Brain microvascular endothelial cell (primary cell): Measurements from ENCODE around the gene DUOX1.
"Not testable (repeated sequence)": the region's sequence is repeated elsewhere in the genome, so short reads cannot be mapped to it uniquely, and the experiment has no call there.

Experiments used
- DNase-seq: peaks from one replicate; pipeline ENCODE4 v3.0.0-alpha.2; 2020
- H3K27ac ChIP-seq: fragments of 250-450 bp; sonication (Bioruptor Pico); 2 replicates; pipeline ENCODE4 v1.5.1; 2020; ENCODE audit warnings: mild to moderate bottlenecking, moderate library complexity
- H3K27me3 ChIP-seq: fragments of 250-450 bp; sonication (Bioruptor Pico); replicated peaks from 2 replicates; pipeline ENCODE4 v1.5.1; 2020; ENCODE audit warnings: mild to moderate bottlenecking
- H3K36me3 ChIP-seq: fragments of 250-450 bp; sonication (Bioruptor Pico); replicated peaks from 2 replicates; pipeline ENCODE4 v1.5.1; 2020; ENCODE audit warnings: mild to moderate bottlenecking
- H3K4me3 ChIP-seq: 2 replicates; pipeline ENCODE4 v1.5.1; 2011; ENCODE audit warnings: low read depth, mild to moderate bottlenecking, control low read depth, low read length, moderate library complexity
- CTCF ChIP-seq: IDR thresholded peaks from 2 replicates; pipeline ENCODE4 v1.5.1; 2011; ENCODE audit warnings: low read depth, mild to moderate bottlenecking, moderate library complexity, low read length, control low read depth, inconsistent platforms; ENCODE audit errors: missing control alignments
- in situ Hi-C: cut with HindIII; loops from 2 replicates; pipeline ENCODE4 v1.10.0; 2017; ENCODE audit warnings: low sequenced_read_pairs, low pct_ligation_motif_present

The DUOX1 gene

DNA sequence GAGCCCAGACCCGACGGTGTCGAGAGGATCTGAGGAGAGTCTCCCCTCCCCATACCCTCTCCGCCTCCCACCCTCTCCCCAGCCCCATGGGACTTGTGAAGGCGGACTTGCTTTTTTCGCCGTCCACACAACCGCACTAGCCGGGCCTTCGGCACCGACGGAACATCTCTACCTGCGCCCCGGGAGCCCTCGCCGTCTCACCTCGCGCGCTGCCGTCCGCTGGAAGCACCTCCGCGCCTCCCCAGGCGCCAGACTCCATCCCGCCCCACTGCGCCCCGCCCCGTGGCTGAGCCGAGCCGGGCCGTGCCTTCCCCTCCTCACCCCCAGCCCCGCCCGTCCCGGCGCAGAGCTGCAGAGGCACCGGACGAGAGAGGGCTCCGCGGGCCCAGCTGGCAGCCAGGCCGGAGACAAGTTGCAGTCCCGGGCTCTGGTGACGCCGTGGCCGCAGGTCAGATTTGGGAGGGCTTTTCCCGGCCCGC lies at the start of gene DUOX1, which contains the start of gene DUOXA1:
DUOX1 (plus strand) TSS at position 344 of the 479 bp plus-strand sequence. CDS start 1,973 bp downstream, outside the sequence.
DUOXA1 (minus strand) TSS at position 229 of the 479 bp plus-strand sequence. CDS start 6,865 bp downstream, outside the sequence.
- Histone ChIP-seq H3K27me3 (peaks cover 53% of the 10 kb centered on the region), H3K27ac (no peak within 1 kb of the TSS), H3K4me3 (no peak within 1 kb of the TSS), H3K36me3 (no peaks in the 10 kb centered on the region)
- in situ Hi-C loops: no loop called here
- DNase-seq: no peak
- no peak for TF ChIP-seq CTCF

DNA sequence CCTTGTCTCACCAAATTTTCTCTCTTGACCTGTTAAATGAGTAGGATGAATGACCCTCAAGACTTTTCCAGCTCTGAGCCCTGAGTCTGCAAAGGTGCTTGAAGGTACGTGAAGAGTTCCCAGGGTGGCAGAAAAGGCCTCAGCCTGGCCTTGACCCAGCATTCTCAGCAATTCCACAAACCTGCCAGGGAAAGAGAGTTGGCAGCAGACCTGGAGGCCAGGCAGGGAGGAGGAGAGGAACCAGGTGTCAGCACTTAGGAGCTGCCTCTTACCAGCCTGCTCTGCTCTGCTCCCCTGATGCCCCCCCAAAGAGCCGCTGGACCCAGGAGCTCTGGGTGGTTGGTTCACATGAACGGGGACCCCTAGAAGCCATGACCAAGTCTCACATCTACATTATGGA lies 49.2 kb upstream of the DUOX1 start:
- H3K27ac ChIP-seq, H3K4me3 ChIP-seq, in situ Hi-C loops, DNase-seq, H3K36me3 ChIP-seq, H3K27me3 ChIP-seq: not testable (repeated sequence)

DNA sequence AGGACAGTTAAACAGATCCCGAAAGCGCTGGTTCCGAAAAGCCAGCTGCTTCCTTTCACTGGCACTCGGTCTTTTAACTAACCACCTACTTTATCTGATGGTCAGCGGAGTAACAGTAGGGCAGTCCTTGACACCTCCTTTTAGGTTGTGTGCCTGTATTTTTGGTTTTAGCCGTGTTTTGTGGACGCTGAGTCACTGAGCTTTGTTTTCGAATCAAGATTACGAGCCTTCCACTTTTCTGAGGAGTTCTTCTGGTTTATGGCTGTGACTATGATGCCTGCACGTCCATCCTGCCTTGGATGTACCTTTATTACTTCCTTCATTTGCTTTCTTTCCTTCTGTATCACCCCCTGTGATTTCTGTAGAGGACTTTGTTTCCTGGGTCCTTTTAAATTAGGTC lies 47.4 kb upstream of the DUOX1 start:
- in situ Hi-C loops, H3K4me3 ChIP-seq, H3K36me3 ChIP-seq, H3K27ac ChIP-seq, H3K27me3 ChIP-seq, DNase-seq: not testable (repeated sequence)

DNA sequence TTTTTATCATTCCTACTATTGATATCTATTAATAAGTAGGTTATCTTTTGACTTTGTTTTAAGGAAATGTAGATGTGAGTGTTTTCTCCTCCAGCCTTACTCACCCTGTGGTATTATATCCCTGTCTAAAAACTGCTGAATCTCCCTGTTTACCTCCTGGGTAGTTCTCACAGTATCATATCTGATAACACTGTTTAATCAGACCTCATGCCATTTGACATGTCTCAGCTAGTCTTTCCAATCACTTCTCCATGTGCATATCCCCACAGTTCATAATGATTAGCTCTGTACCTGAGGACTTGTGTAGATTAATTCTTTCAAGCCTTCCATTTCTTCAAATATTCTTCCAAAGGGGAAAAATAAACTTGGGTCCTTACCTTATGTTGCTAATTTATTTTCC lies 46.6 kb upstream of the DUOX1 start:
- in situ Hi-C loops: no loop called here
- DNase-seq: no peak
- H3K27ac ChIP-seq: no peak overlapping the region
- H3K27me3 ChIP-seq: no peaks in the 10 kb centered on the region
- no peak overlapping the region for H3K4me3 ChIP-seq
- TF ChIP-seq CTCF: no peak
- H3K36me3 ChIP-seq: no peaks in the 10 kb centered on the region

- Histone ChIP-seq H3K36me3 (no peaks in the 10 kb centered on the region), H3K4me3 (no peak overlapping the region), H3K27ac (no peak overlapping the region), H3K27me3 (no peaks in the 10 kb centered on the region)
- in situ Hi-C loops: no loop called here
- DNase-seq: no peak
- no peak for TF ChIP-seq CTCF
Measured at GRCh38 chr15:45084163-45084562, 45.6 kb upstream of the DUOX1 start.

- no peak for DNase-seq
- in situ Hi-C loops: no loop called here
- no peak for TF ChIP-seq CTCF
- Histone ChIP-seq H3K27me3 (peaks cover 3% of the 10 kb centered on the region), H3K36me3 (no peaks in the 10 kb centered on the region), H3K27ac (no peak overlapping the region), H3K4me3 (no peak overlapping the region)
Measured at GRCh38 chr15:45087513-45087912, 42.3 kb upstream of the DUOX1 start.

DNA sequence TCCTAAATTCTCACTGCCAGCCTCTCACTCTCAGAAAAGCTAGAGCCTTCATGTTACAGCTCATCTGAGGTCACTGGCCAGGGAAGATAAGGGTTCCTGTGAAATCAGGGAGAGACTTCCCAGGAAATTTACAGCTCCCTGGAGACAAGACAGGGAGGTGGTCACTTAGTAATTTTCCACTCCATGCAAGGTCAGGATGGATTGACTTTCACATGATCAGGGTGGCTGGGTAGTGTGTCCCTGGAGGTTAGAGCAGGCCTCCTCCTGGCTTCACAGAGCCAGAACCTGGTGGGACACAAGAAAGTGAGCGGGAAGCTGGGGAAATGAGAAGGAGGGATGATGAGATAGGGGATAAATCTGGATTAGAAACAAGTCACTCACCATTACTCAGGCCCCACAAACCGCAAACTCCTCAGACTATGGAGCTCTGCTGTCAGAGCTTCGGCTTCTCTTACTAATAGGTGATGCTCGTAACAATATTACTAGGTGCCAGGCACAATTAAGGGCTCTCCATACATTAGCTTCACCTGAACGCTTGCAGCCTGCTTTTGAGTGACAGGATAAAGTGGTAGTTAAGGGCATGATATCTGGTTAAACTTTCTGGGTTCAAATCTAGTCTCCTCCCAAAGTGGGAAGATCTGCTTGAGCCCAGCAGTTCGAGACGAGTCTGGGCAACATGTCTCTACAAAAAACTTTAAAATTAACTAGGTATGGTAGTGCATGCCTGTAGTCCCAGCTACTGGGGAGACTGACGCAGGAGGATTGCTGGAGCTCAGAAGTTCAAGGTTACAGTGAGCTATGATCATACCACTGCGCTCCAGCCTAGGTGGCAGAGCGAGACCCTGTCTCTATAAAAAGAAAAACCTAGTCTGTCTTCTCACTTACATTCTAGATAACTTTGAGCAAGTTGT lies 40.7 kb upstream of the DUOX1 start:
- H3K36me3 ChIP-seq: no peaks in the 10 kb centered on the region
- H3K27me3 ChIP-seq: peaks cover 3% of the 10 kb centered on the region
- TF ChIP-seq CTCF: no peak
- in situ Hi-C loops: no loop called here
- H3K4me3 ChIP-seq: no peak overlapping the region
- H3K27ac ChIP-seq: no peak overlapping the region
- no peak for DNase-seq
